Stimulated activated CD8-positive, alpha-beta memory T cell treated with anti-CD3 and anti-CD28 coated beads, Interleukin-2, amount 100 ng/mL, for 48 hours (primary cell): Measurements from ENCODE around the gene SLC6A3.
"Not testable (repeated sequence)": the region's sequence is repeated elsewhere in the genome, so short reads cannot be mapped to it uniquely, and the experiment has no call there.

ENCODE experiments used
- DNase-seq, 2 donors: peaks; one replicate each; pipeline ENCODE4 v3.0.0-alpha.2; 2020; ENCODE audit warnings: low read depth in 2 of 2

SLC6A3 gene

DNA sequence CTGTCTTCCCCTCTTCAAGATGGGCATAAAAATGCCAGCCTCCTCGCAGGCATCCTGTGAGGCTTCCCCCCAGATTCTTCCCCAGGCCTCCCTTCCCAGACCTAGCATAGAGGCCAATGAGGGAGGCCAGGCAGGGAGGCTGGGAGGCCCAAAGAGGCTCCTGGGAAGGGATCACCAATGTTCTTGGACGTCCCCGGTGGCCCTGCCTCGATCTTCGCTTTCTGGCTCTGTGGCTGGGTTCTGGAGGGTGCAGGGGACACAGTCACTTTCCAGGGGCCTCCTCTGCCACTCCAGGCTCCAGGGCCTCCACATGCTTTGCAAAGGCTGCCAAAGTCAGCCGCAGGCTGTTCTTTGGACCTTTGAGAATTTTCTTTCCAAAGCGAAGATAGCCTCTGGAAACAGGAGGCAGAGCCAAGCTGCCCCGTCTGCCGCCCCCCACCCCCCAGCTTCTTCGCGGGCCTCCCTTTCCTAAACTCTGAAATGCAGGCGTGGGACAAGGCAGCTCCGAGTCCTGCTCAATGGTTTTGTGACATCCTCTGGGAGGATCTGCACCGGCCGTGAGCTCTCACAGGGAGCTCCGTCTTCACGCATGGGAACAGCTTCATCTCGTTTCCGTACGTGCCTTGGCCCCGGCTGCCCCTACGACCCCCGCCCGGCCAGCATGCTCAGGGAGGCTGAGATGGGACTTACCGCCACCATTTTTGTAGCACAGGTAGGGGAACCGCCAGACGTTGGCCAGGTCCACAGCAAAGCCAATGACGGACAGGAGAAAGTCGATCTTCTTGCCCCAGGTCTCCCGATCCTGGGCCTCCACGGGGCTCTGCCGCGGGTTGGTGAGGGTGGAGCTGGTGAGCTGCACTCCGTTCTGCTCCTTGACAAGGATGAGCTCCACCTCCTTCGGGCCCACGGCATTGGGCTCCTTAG lies 2.8 kb downstream of the SLC6A3 start:
- no peak for DNase-seq

DNA sequence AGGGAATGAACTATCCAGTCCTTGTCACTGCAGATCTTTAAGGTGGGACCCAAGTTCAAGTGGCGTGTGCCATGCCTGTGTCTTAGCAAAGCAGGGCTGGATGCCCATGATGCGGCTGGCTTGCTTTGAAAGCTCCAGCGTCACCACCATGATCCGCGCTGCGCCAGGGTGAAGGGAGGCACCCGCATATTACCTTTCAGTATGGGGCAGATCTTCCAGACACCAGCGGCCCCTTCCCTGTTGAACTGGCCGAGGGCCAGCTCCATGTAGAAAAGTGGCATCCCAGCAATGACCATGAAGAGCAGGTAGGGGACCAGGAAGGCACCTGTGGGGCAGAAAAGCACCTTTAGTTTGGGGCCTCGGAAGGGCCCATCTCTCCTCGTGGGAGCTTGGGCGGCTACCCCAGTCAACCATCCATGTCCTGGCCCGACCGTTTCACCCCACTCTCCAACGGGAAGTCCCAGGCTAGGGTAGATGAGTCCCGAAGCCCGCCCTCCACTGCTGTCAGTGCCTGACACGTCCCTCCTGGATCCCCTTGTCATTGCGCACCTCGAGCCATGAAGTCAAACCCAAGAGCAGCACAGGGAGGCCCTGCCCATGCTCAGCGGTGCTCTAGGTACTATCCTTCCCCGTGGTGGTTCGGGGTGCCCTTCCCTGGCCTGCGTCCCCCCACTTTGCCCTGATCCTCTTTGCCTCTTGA lies 3.9 kb downstream of the SLC6A3 start:
- no peak for DNase-seq

DNA sequence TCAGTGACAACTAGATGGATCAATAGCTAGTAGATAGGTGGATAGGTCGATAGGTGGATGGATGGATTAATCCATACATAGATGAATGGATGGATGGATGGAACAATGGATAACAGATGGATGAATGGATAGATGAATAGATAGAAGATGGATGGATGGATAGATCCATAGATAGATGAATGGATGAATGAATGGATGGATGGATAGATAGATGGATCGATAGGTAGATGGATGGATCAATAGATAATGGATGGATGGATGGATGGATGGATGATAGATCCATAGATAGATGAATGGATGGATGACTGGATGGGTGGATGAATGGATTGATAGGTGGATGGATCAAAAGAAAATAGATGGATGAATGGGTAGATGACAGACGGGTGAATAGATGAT lies 5.1 kb downstream of the SLC6A3 start:
- no peak for DNase-seq

DNA sequence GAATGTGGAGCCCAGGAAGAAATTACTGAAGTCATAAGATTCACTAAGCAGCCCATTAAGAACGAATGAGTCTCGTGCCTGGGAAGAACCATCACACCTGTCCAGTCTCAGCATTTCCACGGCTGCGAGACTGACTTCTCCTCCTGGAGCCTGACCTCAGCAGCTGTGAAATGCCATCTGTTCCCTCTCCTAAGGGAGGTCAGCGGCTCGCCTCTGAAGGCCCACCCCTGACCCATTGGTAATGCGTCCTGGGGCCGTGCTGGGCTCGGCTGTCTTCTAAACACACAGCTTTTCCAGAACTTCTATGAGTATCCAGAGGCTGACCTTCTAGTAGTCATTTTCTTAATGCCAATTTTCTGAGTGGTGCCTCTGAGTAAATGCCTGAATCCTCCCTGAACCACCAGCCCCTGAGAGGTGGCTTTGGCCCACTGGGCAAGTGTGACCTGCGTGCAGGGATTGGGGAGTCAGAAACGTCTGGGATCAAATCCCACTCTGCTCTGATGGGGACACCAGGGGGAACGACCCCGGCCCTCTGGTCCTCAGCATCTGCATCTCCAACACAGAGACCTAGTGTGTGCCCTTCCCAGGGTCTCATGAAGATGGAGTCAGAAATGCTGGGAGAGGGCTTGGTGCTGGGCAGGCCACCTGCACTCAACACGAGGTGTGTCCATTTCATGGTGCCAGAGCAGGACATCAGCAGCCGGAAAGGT lies 5.7 kb downstream of the SLC6A3 start:
- DNase-seq = no peak

DNA sequence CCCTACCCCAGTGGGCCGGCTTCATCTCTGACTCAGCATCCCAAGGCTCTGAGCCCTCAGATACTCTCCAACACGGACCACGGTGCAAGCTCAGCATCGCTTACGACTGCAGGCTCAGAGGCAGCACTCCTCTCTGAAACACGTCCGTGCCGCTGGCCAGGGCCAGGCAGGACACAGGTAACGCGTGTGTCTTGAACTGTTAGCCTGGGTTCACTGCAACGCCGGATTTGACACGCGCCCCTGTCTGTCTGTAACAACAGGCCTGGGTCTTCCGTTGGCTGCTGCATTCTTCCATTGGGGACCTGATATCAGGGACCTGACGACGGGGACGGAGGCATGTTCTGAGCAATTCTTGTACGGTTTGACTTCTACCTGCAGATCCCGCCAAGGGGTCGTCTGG lies 6.4 kb downstream of the SLC6A3 start:
- no peak for DNase-seq

DNA sequence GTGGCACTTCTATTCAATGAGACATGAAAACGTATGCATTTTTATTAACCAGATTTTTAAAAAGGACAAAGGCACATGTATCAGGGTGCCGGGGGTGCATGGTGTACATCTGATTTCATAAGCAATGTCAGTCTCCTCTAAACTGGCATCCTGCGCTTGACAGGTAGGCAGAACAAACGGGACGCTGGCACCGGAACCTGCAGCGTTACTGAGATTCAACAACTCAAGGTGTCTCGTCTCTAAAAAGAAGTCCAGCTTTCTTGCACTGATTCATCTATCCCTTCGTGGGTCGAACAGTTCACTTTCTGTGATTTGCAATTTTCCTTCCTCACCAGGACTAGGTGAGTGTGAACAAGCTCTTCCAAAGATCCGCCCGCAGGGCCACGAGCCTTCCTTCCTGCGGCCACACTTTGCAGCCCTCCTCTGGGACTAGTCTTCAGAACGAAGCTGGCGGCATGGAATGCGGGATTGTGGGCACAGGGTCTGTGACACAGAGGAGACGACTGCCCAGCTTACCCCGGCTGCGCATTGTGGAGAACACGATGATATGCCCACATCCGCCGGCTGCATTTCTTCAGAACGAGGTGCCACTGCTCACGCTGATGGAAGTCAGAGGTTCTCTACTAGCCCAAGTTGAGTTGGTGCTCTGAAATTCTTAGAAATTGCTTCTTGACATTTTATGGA lies 7.2 kb downstream of the SLC6A3 start:
- DNase-seq = no peak

DNA sequence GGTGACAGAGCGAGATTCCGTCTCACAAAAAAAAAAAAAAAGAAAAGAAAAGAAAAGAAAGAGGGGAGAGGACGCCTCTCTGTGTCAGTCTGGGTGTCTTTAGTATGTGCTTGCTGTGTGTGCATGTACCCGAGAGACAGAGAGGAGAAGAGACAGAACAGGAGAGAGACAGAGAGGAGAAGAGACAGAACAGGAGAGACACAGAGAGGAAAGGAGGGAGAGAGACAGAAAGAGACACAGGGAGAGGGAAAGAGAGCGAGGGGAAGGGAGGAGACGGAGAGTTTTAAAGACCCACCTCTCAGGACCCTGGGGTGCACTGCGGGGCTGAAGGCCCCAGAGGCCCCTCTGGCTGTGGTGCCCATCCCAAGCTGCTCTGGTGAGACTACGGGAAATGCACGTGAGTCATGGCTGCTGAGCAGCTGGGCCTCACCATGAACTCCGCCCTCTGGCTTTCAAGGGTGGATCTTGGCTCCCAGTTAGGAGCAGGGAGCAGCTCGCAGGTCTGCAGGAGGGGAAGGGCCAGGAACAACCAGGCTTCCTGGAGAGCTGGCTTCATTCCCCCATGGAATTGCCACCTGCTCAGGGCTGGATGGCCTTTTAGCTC lies 7.9 kb downstream of the SLC6A3 start:
- DNase-seq = no peak

DNA sequence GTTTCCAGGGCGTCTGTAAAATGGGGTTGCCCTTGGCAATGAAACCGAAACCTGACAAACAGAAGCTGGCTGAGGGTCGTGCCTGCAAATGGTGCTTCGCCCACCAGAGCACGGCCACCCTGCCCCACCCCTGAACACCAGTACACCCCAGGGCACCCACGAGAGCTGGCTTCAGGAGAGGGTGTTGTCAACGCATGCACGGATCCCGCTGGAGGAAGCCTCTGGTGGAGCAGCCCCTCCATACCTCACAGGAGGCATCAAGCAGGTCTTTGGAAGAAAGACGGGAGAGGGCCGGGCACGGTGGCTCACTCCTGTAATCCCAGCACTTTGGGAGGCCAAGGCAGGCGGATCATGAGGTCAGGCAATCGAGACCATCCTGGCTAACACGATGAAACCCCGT lies 8.6 kb downstream of the SLC6A3 start:
- DNase-seq = no peak

DNA sequence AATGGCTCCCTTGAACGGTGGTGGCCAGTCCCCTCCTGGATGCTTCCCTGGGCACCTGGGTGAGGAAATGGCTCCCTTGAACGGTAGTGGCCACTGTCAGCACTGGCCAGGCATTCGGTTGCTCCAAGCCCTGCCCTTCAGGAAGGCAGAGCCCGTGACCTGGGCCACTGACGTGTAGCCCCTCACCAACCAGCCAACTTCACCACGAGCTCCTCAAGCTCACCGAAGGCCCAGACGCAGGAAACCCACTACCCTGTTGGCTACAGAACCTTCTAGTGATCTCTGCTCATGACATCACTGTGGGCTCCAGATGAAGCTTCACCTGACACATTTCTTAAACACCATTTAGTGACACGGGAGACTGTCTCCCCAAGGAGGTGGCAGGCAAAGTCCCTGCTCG lies 9.2 kb downstream of the SLC6A3 start:
- no peak for DNase-seq

DNA sequence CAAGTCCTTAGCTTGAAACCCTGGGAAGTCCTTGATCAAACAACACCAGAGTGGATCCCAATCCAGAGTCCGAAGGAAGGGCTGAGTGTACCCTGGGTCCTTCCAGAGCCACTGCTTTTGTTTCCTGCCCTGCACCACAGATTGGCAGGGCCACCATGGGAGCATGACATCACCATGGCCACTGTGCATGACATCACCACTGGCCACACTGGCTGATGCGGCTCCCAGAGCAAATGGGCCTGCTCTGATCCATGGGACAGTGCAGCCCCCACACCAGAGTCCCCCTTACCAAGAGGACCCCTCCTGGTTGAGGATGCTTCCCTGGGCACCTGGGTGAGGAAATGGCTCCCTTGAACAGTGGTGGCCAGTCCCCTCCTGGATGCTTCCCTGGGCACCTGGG lies 9.9 kb downstream of the SLC6A3 start:
- no peak for DNase-seq

DNA sequence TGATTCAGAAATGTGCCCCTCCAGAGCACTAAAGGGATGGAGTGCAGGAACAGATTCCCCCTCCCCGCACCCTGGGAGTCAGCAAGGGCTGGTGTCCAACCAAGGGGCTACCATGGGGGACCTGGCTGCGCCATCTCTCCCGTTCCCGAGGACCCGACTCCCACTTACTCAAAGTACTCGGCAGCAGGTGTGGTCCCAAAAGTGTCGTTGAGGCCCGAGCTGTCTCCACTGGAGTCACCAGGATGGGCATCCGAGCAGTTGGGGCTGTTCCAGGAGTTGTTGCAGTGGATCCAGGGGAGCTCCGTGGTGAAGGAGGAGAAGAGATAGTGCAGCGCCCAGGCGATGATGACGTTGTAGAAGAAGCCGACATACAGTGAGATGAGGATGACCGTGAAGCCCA lies 12.9 kb downstream of the SLC6A3 start:
- no peak for DNase-seq

DNA sequence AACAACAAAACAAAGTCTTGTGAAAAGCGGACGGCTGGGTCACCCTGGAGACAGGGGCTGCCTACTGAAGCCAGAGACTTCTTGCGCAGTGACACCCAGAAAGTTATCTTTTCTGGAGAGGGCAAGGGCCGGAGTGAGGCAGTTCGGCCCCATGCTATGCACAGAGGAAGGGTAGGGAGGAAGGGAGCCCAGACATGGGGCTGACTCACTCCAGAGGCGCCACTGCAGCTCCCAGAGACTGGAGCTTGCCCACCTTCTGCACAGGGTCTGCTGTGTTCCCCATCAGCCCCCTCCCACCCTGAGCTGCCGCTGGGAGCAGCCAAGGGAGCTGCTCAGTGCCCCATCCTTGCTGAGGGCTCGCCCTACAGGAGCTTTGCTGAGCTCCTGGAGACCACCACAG lies 13.3 kb downstream of the SLC6A3 start:
- DNase-seq = no peak

DNA sequence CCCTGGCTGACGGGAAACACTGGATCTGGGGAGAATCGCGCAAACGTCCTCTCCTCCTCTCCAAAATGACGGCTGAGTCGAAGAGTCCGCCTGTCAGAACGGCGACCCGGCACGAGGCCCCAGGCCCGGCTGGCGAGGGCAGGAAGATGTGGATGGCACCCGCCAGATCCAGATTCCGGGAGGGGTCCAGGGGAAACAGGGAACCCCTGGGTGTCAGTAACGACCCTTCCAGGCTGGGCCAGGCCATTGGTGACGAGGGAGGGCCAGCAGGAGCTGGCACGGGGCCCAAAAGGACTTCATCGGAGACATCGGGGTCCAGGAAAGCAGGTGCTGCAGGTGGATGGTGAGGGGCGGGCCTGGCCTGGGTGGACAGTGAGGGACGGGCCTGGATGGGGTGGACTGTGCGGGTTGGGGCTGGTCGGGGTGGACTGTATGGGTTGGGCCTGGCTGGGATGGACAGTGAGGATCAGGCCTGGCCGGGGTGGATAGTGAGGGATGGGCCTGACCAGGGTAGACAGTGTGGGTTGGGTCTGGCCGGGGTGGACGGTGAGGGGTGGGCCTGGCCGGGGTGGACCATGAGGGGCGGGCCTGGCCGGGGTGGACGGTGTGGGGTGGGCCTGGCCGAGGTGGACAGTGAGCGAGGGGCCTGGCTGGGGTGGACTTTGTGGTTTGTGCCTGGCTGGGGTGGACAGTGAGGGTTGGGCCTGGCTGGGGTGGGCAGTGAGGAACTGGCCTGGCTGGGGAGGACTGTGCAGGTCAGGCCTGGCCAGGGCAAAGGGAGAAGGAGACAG lies 14.0 kb downstream of the SLC6A3 start:
- no peak for DNase-seq

DNA sequence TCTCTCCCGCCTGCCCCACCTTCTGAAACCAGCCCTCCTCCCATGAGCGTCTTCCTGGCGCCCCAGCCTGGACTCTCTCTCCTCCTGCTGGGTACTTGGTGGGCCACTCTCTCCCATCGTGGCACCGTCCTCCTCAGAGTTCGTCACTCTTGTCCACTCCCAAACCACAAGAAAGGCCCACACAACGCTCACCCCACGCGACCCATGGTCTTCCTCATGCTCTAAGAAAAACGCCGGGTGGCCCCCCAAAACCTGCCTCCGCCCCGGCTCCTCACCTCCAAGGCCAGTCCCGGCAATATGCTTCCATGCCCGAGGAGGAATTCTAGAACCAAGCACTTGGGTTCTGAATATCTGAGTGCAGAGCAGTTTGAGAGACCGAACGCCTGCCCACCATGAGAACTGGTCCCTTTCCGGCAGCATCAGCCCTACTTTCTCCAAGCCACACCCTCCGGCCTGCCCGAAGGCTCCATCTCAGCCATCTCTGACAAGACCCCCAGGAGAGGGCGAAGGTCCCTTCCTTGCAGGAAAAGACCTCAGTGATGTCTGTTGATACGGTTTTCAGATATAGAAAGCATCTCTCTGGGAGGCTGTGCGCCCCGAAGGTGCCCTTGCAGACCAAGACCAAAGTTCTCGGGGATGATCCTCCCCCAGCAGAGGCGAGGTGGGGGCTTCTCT lies 15.0 kb downstream of the SLC6A3 start:
- no peak for DNase-seq

DNA sequence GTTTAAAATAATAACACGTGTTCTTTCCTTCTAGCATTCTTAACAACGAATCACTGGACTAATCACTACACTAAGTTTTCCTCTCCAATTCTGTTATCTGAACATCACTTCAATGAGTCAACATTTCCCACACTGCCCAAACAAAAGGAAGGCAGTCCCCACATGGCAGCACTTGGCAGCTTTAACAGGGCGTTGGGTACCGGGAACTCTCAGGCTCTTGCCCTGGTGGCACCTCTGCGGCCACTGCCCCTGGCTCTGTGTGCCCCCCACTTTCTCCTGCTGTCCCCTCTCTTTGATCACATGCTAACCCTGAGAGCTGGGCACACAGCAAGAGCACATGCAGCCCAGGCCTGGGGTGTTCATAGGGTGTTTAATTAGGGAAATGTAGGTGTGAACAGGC lies 15.7 kb downstream of the SLC6A3 start:
- DNase-seq = no peak

DNA sequence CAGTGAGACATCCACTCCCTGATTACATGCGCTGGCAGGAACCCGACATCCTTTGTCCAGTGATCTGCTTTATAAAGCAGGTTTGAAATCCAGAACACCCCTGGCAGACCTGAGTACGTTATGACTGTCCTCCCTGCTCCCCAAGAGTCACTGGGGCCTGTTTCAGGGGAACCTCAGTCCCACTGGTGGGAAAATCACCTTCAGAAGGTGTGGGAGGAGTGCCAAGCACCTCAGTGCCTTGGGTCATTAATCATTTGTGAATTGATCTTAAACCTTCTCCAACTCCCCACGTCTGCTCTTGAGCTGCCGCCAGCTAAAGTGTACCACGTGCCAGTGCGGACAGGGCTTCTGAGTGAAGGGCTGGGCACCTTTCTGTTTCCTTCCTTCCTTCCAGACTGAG lies 16.2 kb downstream of the SLC6A3 start:
- no peak for DNase-seq

DNA sequence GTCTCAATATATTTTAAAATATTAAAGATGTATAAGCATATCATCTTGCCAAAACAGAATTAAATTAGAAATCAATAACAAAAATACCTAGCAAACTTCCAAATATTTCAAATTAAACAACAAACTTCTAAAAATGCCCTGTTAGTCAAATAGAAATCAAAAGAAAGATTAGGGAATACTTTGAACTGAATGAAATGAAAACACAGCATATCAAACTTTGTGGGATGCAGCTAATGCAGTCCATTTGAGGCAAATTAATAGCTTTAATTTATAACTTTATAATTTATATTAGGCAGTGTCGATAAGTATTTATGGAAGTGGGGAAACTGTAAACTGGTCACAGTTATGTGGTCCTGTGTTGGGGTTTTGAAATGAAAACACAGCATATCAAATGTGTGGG lies 17.1 kb downstream of the SLC6A3 start:
- no peak for DNase-seq

DNA sequence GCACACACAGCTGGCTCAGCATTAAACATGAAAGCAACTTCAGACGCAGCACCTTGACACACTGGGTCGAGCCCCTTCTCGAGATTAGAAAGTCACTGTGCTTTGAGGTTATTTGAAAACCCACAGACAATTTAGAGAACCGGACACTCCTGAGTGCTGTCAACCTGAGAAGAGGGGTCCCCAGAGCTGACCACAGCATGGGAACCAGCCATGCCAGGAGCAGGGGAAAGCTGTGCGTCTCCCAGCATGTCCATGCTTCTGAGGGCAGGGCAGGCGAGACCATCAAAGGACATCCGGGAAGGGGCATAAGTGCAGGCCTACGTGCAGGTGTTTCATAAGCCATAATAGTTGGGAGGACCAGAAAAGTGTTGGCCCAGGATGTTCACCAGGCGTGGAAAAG lies 20.5 kb downstream of the SLC6A3 start:
- no peak for DNase-seq

DNA sequence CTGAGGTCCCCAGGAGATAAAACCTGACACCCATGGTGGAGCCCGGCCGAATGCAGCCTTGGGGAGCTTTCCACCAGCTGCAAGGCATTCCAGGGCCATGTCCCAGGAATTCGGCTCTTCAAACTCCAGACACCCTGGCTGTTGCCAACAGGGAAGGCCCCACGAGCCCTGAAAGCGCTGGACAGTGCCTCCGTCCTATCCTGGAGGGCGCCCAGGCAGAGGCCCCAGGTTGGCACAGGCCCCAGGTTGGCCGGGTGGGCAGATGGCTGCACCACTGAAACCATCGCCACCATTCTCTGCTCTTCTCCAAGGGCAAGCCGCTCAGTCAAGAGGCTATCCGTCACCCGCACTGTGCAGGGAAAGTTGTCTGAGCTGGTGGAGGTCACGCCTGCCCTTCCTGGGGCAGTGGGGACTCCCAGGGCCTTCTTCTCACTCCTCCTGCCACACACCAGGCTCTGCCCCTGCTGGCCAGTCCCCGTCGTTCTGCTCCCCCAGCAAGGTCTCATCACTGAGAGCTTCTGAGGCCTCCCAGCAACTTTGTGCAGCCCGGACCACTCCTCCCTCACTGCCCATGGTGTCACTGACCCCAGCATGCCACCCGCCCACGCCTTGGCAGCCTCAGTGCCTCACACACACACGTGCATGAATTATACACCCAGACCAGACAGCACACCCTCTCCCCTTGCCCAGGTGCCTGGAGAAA lies 21.2 kb downstream of the SLC6A3 start:
- no peak for DNase-seq

DNA sequence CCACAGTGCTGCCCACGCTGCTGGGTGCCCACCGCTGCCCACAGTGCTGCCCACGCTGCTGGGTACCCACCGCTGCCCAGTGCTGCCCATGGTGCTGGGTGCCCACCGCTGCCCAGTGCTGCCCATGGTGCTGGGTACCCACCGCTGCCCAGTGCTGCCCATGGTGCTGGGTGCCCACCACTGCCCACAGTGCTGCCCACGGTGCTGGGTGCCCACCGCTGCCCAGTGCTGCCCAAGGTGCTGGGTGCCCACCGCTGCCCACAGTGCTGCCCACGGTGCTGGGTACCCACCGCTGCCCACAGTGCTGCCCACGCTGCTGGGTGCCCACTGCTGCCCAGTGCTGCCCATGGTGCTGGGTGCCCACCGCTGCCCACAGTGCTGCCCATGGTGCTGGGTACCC lies 22.7 kb downstream of the SLC6A3 start:
- DNase-seq = not testable (repeated sequence)
